ENCODE results near the gene RASGRF2.
"Not testable (repeated sequence)": the region's sequence is repeated elsewhere in the genome, so short reads cannot be mapped to it uniquely, and the experiment has no call there.

RASGRF2 gene

DNA sequence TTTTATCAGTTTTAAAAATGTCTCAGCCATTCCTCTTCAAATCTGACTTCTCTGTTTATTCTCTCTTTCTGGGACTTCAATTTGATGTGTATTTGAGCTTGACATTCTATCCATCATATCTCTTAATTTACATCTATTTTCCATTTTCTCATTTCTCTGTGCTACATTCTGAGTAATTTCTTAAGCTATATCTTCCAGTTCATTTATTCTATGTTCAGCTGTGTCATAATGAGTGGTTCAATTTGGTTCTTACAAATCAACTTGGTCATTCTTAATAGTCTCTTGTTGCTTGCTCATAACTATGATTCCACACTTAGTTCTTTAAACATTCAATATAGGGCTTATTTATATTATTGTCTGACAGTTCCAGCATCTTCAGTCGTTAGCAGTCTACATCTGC, 289.8 kb downstream of the RASGRF2 start:
- DNase-seq (ENCODE audit: low read depth, low spot score): no peak
- no peak overlapping the region for H3K27ac ChIP-seq

DNA sequence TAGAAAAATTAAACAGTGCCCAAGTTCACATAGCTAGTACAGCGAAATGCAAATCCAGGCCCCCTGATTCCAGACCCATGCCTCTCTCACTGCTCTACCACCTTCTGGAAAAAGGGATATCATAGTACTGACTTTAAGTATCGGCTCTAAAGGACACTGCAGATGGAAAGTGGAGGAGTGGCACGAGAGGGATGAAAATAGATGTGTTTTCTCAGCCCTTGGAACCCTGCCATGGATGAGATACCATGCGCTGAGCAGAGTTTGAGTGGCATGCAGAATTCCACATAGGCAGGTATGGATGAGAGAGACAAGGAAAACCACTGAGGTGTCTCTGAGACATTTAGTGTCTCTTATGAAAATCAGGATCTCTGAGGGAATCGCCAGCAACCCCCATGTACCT, 291.8 kb downstream of the RASGRF2 start:
- no peak overlapping the region for H3K27ac ChIP-seq
- no peak for DNase-seq (ENCODE audit: low read depth, low spot score)

DNA sequence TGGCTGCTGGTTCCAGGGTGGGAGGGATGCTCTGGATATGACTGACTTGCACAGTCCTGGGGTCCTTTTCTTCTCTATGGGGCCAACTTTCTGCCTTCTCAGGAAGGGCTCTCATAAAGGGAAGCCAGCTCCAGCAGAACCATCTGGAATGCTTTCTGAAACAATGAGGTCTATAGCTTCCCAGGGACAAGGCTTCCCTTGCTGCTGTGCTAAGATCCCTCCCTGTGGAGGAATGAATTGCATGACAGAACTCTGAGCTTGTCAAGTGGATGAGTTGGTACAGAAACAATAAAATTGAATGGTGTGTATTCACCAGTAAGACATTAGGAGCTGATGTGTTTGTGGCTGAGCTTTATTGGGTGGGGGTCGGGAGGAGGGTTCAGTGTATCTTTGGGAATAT, 292.7 kb downstream of the RASGRF2 start:
- no peak overlapping the region for H3K27ac ChIP-seq
- DNase-seq (ENCODE audit: low read depth, low spot score): no peak

DNA sequence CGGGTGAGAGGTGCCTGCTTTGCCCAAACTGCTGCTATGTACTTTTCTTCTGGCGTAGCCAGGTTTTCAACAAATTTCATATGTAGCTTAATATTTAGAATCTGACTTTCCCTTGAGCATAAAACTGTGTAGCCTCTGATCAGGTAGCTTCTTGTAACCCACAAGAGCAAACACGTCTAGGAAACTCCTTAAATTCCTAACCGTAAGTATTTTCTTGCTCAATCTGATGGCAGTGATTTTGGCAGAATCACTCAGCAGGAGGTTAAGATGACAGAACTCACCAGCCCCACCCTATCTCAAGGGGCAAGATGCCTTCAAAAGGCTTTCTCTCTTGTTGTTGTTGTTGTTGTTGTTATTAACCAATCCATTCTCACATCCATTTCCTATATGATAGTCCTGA, 293.7 kb downstream of the RASGRF2 start:
- DNase-seq (ENCODE audit: low read depth, low spot score): no peak
- H3K27ac ChIP-seq: peak overlapping the region; percentile 24

DNA sequence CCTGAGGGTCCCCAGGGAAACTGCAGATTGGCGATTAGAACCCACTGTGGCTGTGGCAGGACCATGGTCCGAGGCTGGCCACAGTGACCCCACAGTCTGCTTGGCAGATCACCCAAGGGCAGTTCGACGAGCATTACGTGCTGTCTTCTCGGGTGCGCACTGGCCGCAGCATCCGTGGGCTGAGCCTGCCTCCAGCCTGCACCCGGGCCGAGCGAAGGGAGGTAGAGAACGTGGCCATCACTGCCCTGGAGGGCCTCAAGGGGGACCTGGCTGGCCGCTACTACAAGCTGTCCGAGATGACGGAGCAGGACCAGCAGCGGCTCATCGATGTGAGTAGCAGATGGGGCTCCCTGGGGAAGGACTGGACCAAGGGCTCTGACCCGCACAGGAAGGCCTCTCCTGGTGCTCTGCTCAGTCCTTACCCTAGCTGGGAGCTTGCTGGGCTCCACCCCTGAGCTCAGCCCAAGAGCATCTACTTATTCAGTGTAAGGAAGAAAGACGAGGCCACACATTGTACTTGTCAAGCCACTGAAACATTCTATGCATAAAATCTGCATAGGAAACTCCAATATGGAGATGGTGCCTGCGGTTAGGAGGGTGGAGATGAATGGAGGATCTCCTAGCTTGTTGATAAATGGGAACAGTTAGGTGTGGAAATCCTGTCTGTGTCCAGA, 294.9 kb downstream of the RASGRF2 start:
- H3K27ac ChIP-seq: no peak overlapping the region
- no peak for DNase-seq (ENCODE audit: low read depth, low spot score)

DNA sequence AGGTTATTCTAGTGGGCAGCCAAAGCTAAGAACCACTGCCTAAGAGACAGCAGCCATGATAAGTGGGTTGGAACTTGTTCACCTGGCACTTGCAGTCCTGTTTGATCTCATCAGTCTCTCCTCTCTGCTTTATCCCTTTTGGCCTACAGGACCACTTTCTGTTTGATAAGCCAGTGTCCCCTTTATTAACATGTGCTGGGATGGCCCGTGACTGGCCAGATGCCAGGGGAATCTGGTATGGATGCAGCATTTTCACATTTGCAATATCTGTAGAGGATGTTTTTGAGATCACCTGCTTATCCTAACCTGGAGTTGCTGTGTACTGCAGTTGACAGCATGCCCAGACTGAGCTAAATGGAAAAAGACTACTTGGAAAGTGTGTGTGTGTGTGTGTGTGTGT, 296.6 kb downstream of the RASGRF2 start:
- no peak overlapping the region for H3K27ac ChIP-seq

DNA sequence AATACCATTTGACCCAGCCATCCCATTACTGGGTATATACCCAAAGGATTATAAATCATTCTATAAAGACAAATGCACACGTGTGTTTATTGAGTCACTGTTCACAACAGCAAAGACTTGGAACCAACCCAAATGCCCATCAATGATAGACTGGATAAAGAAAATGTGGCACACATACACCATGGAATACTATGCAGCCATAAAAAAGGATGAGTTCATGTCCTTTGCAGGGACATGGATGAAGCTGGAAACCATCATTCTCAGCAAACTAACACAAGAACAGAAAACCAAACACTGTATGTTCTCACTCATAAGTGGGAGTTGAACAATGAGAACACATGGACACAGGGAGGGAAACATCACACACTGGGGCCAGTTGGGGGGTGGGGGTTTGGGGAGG, 302.6 kb downstream of the RASGRF2 start:
- H3K27ac ChIP-seq; DNase-seq (ENCODE audit: low read depth, low spot score): not testable (repeated sequence)

More for the DNA sequence above, 296.6 kb downstream of the RASGRF2 start:
- no peak for DNase-seq (ENCODE audit: low read depth, low spot score)

DNA sequence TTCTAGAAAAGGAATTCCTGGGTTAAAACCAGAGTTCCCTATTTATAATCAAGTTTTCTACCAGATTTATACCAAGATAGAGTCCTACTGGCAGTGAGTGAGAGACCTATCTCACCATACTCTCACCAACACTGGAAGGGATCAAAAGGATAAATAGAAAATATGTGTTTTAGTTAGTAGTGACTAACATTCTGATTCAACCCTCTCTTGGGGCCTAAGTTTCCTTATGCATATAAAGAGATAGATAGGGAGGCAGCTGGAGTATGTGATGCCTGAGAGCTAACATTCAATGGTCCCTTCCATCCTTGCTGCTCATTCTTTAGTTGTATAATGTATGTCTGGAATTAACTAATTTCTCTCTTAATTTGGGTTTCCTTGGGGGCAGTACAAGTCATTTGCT, 304.9 kb downstream of the RASGRF2 start:
- no peak overlapping the region for H3K27ac ChIP-seq
- no peak for DNase-seq (ENCODE audit: low read depth, low spot score)

DNA sequence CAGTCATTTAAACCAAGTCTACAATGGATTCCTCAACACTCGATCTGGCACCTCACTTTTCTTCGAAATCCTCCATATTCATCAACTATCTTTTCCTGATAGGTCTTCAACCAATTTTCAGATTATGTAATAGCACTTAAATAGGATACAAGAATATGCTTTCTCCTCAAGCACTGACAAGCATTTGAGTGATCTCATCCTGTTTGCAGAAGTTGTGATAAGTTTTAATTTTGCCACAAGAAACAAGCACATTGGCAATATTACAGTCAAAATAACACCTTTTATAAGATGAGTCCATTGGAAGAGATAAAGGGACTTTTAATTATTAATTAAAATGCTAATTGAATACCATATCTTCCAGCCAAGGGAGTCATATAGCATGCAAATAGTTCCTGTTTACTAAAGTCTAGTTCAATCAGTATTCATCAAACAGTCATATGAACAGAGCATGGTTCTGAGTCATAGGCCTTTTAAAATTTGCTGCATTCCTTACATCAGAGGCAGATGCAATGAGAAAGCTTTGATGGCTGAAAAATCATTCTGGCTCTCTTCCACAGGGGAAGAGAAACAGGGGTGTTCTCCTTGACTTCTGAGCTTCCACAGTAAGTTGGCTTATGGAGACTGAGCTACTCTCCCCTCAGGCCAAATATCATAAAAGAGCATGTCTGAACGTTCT, 308.5 kb downstream of the RASGRF2 start:
- peak; percentile 60 for DNase-seq (ENCODE audit: low read depth, low spot score)
- peak overlapping the region; percentile 85 for H3K27ac ChIP-seq

DNA sequence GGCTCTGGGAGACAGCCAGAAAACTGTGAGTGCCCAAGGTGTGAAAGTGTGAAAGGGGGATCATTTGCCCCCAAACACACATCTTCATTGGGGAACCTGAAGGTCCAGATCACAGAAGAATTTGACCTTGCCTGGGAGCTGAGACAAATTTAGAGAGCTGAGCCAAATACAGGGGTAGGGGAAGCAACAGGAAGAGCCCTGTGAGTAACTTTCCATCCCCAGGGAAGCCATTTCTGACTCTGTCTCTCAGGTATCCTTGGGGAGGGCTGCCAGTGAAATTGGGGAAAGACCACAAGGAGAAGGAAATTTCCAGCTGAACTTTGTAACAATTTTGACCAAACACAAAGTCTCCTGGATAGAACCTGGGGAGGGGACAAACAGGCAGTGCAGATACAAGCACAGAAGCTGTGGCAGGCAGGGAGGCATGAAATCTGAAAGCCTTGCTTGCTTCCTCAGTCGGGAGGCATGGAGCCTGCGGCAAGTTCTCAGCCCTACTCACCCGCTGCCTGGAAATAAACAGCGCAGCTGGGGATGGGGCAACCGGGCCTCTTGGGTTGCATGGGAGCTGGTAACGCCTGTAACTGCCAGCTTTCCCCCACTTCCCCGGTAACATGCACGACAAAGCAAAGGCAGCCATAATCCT, 309.7 kb downstream of the RASGRF2 start:
- no peak for DNase-seq (ENCODE audit: low read depth, low spot score)
- H3K27ac ChIP-seq: peak overlapping the region; percentile 85

DNA sequence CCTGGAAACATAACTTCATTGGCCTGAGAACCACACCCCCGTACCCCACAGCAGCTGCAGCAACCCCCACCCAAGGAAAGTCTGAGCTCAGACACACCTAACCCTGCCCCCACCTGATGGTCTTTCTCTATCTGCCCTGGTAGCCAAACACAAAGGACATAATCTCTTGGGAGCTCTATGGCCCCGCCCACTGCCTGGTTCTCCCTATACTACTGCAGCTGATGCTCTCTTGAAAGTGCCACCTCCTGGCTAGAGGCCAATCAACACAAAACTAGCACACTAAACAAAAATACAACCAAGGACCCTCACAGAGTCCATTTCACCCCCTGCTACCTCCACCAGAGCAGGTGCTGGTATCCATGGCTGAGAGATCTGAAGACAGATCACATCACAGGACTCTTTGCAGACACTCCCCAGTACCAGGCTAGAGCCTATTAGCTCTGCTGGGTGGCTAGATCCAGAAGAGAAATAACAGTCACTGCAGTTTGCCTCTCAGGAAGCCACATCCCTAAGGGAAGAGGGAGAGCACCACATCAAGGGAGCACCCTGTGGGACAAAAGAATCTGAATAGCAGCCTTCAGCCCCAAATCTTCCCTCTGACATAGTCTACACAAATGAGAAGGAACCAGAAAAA, 310.3 kb downstream of the RASGRF2 start:
- H3K27ac ChIP-seq; DNase-seq (ENCODE audit: low read depth, low spot score): not testable (repeated sequence)

All from epithelial cell of prostate (primary cell).